ENCODE data around the gene EXTL2. TPM values are rescaled to one million over a fixed set of nuclear protein-coding genes. Genes with fewer than 3 reads are reported as not detected.

Gene EXTL2
- total and polyA plus RNA-seq, 4 donors, result 3.6 to 8.7 (median 7.6) TPM

GRCh38 chr1:100941580-100942216 lies 47.1 kb upstream of the EXTL2 start:
- Histone ChIP-seq H3K9ac (ENCODE audit: low read depth in 1 of 2, low read length in 2 of 2) (no peak overlapping the region), H3K9me3 (ENCODE audit: control insufficient read depth in 4 of 4, low read length in 3 of 4) (no peaks in the 10 kb centered on the region), H3K4me1 (ENCODE audit: control insufficient read depth in 4 of 4, insufficient read depth in 4 of 4, low read length in 3 of 4) (no peaks in the 10 kb centered on the region), H3K36me3 (ENCODE audit: control insufficient read depth in 4 of 4, insufficient read depth in 3 of 4, low read depth in 1 of 4, low read length in 3 of 4) (peaks cover 2 to 11% (median 3%) of the 10 kb centered on the region in 4 donors), H3K4me3 (ENCODE audit: low read depth in 1 of 3, low read length in 3 of 3) (no peak overlapping the region), H3K27me3 (ENCODE audit: control insufficient read depth in 4 of 4, insufficient read depth in 4 of 4, low read length in 3 of 4) (no peaks in the 10 kb centered on the region), H3K27ac (ENCODE audit: low read depth in 1 of 2, low read length in 2 of 2) (no peak overlapping the region)
- DNase-seq (ENCODE audit: low spot score), result no peak
- TF ChIP-seq HNF4A (conservative IDR thresholded peaks at IDR 0.05) (no peak), FOXA1 (IDR thresholded peaks at IDR 0.05) (no peak), EGR1 (IDR thresholded peaks at IDR 0.05; ENCODE audit: low read depth in 2 of 2) (no peak), NR2F2 (IDR thresholded peaks at IDR 0.05) (no peak), RXRA (IDR thresholded peaks at IDR 0.05) (no peak), REST (IDR thresholded peaks at IDR 0.05) (no peak), SP1 (IDR thresholded peaks at IDR 0.05) (no peak), YY1 (IDR thresholded peaks at IDR 0.05) (no peak), CTCF (IDR thresholded peaks at IDR 0.05; ENCODE audit: low read depth, low read length, missing input control) (no peak)
- TF ChIP-seq, protein P1, sequence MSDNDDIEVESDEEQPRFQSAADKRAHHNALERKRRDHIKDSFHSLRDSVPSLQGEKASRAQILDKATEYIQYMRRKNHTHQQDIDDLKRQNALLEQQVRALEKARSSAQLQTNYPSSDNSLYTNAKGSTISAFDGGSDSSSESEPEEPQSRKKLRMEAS (IDR thresholded peaks at IDR 0.05), result no peak
- TF ChIP-seq, protein P2, sequence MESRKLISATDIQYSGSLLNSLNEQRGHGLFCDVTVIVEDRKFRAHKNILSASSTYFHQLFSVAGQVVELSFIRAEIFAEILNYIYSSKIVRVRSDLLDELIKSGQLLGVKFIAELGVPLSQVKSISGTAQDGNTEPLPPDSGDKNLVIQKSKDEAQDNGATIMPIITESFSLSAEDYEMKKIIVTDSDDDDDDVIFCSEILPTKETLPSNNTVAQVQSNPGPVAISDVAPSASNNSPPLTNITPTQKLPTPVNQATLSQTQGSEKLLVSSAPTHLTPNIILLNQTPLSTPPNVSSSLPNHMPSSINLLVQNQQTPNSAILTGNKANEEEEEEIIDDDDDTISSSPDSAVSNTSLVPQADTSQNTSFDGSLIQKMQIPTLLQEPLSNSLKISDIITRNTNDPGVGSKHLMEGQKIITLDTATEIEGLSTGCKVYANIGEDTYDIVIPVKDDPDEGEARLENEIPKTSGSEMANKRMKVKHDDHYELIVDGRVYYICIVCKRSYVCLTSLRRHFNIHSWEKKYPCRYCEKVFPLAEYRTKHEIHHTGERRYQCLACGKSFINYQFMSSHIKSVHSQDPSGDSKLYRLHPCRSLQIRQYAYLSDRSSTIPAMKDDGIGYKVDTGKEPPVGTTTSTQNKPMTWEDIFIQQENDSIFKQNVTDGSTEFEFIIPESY (IDR thresholded peaks at IDR 0.05), result no peak
- WGBS, result 96% methylated on average over 9 of the region's 9 CpGs

DNA sequence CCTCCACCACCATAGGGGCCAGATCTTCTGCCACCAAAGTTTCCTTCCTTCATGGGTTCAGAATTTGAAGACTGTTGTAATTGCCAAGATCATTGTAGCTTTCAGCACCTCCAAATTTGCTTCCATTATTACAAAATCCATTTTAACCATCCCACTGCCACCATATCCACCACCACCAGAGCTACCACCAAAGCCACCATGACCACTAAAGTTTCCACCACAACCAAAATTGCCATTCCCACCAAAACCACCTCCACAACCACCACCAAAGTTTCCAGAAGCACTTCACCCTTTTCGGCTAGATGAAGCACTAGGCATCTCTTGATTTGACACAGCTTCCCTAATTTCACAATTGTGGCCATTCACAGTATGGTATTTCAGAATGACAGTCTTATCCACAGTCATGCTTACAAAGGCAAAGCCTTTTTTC lies 46.5 kb upstream of the EXTL2 start:
- Histone ChIP-seq H3K9ac (ENCODE audit: low read depth in 1 of 2, low read length in 2 of 2) (no peak overlapping the region), H3K36me3 (ENCODE audit: control insufficient read depth in 4 of 4, insufficient read depth in 3 of 4, low read depth in 1 of 4, low read length in 3 of 4) (peaks cover 2 to 11% (median 3%) of the 10 kb centered on the region in 4 donors), H3K4me1 (ENCODE audit: control insufficient read depth in 4 of 4, insufficient read depth in 4 of 4, low read length in 3 of 4) (no peaks in the 10 kb centered on the region), H3K9me3 (ENCODE audit: control insufficient read depth in 4 of 4, low read length in 3 of 4) (no peaks in the 10 kb centered on the region), H3K27ac (ENCODE audit: low read depth in 1 of 2, low read length in 2 of 2) (no peak overlapping the region), H3K27me3 (ENCODE audit: control insufficient read depth in 4 of 4, insufficient read depth in 4 of 4, low read length in 3 of 4) (no peaks in the 10 kb centered on the region), H3K4me3 (ENCODE audit: low read depth in 1 of 3, low read length in 3 of 3) (no peak overlapping the region)
- no peak for TF ChIP-seq RXRA (IDR thresholded peaks at IDR 0.05)
- TF ChIP-seq, protein P2 (IDR thresholded peaks at IDR 0.05), result no peak
- no peak for TF ChIP-seq JUND (IDR thresholded peaks at IDR 0.05)
- no peak for TF ChIP-seq RAD21 (IDR thresholded peaks at IDR 0.05)
- TF ChIP-seq CTCF (IDR thresholded peaks at IDR 0.05; ENCODE audit: low read depth, low read length, missing input control), result no peak
- WGBS, result 85% methylated on average over 1 of the region's 1 CpG
- DNase-seq (ENCODE audit: low spot score), result no peak

All from liver (tissue), 9 donors.